SJSA1 (cell line): Measurements from ENCODE around the gene SH3TC2. TPM values are rescaled to one million over a fixed set of nuclear protein-coding genes. Genes with fewer than 3 reads are reported as not detected.

Experiments
- DNase-seq, 2 experiments: peaks; one replicate each; pipeline ENCODE4 v3.0.0-alpha.2; 2015 to 2020; ENCODE audit warnings: low spot score in 2 of 2, low read depth in 1 of 2
- H3K27ac ChIP-seq: fragments of 250-450 bp; sonication (Bioruptor Pico); 2 replicates; pipeline ENCODE4 v1.5.1; 2020; ENCODE audit warnings: mild to moderate bottlenecking, moderate library complexity
- H3K27me3 ChIP-seq: fragments of 250-450 bp; sonication (Bioruptor Pico); replicated peaks from 2 replicates; pipeline ENCODE4 v1.5.1; 2020; ENCODE audit warnings: mild to moderate bottlenecking, moderate library complexity
- H3K36me3 ChIP-seq: fragments of 250-450 bp; sonication (Bioruptor Pico); 2 replicates; pipeline ENCODE4 v1.5.1; 2020; ENCODE audit warnings: mild to moderate bottlenecking
- H3K4me1 ChIP-seq: fragments of 250-450 bp; sonication (Bioruptor Pico); replicated peaks from 2 replicates; pipeline ENCODE4 v1.6.1; 2021; ENCODE audit warnings: mild to moderate bottlenecking
- H3K4me3 ChIP-seq: fragments of 250-450 bp; sonication (Bioruptor Pico); 2 replicates; pipeline ENCODE4 v1.5.1; 2020; ENCODE audit warnings: mild to moderate bottlenecking
- H3K9me3 ChIP-seq: fragments of 250-450 bp; sonication (Bioruptor Pico); replicated peaks from 2 replicates; pipeline ENCODE4 v1.5.1; 2020; ENCODE audit warnings: mild to moderate bottlenecking
- total RNA-seq: library from RNA; depleted of rRNA; stranded (reverse); fragments of >200 nt; shearing (Covaris generic); gene quantifications from 2 replicates; pipeline ENCODE4 v1.2.3, GENCODE V29; 2014

Gene SH3TC2
- total RNA-seq, 1 experiment from 2014 or later: 16.9 TPM

GRCh38 chr5:149048811-149049210 lies 14.1 kb downstream of the SH3TC2 start:
- H3K9me3 ChIP-seq: no peaks in the 10 kb centered on the region
- H3K4me3 ChIP-seq: no peak overlapping the region
- no peak overlapping the region for H3K27ac ChIP-seq
- no peaks in the 10 kb centered on the region for H3K4me1 ChIP-seq
- no peak for DNase-seq
- H3K27me3 ChIP-seq: no peaks in the 10 kb centered on the region
- H3K36me3 ChIP-seq: peaks cover 3% of the 10 kb centered on the region; the same call in 1 of the 2 replicates

- H3K4me1 ChIP-seq: no peaks in the 10 kb centered on the region
- H3K27ac ChIP-seq: no peak overlapping the region
- H3K4me3 ChIP-seq: no peak overlapping the region
- H3K27me3 ChIP-seq: no peaks in the 10 kb centered on the region
- DNase-seq: no peak
- H3K9me3 ChIP-seq: no peaks in the 10 kb centered on the region
- H3K36me3 ChIP-seq: peaks cover 5% of the 10 kb centered on the region
These were observed 15.4 kb downstream of the SH3TC2 start for GRCh38 chr5:149047462-149047861.

GRCh38 chr5:149046196-149046829 lies 16.5 kb downstream of the SH3TC2 start:
- DNase-seq: no peak
- no peaks in the 10 kb centered on the region for H3K9me3 ChIP-seq
- no peaks in the 10 kb centered on the region for H3K4me1 ChIP-seq
- no peak overlapping the region for H3K27ac ChIP-seq
- peaks cover 12% of the 10 kb centered on the region for H3K36me3 ChIP-seq
- no peaks in the 10 kb centered on the region for H3K27me3 ChIP-seq
- no peak overlapping the region for H3K4me3 ChIP-seq

- Histone ChIP-seq H3K4me1 (no peaks in the 10 kb centered on the region), H3K27ac (no peak overlapping the region), H3K9me3 (no peaks in the 10 kb centered on the region), H3K27me3 (no peaks in the 10 kb centered on the region), H3K4me3 (no peak overlapping the region), H3K36me3 (peaks cover 18% of the 10 kb centered on the region)
- no peak for DNase-seq
These were observed 17.8 kb downstream of the SH3TC2 start for GRCh38 chr5:149045089-149045460.

GRCh38 chr5:149044453-149045088 lies 18.3 kb downstream of the SH3TC2 start:
- Histone ChIP-seq H3K27me3 (no peaks in the 10 kb centered on the region), H3K27ac (no peak overlapping the region), H3K36me3 (peaks cover 21% of the 10 kb centered on the region), H3K9me3 (no peaks in the 10 kb centered on the region), H3K4me1 (no peaks in the 10 kb centered on the region), H3K4me3 (no peak overlapping the region)
- no peak for DNase-seq

GRCh38 chr5:149043641-149044040 lies 19.2 kb downstream of the SH3TC2 start:
- H3K4me1 ChIP-seq: peaks cover 3% of the 10 kb centered on the region; the same call in 1 of the 2 replicates
- DNase-seq: no peak
- H3K36me3 ChIP-seq: peaks cover 22% of the 10 kb centered on the region
- H3K27me3 ChIP-seq: no peaks in the 10 kb centered on the region
- H3K9me3 ChIP-seq: no peaks in the 10 kb centered on the region
- no peak overlapping the region for H3K27ac ChIP-seq
- H3K4me3 ChIP-seq: no peak overlapping the region

GRCh38 chr5:149042865-149043264 lies 20.0 kb downstream of the SH3TC2 start:
- Histone ChIP-seq H3K4me1 (peaks cover 7% of the 10 kb centered on the region; the same call in 1 of the 2 replicates), H3K27ac (no peak overlapping the region), H3K9me3 (no peaks in the 10 kb centered on the region), H3K36me3 (peaks cover 27% of the 10 kb centered on the region), H3K27me3 (no peaks in the 10 kb centered on the region), H3K4me3 (no peak overlapping the region)
- no peak for DNase-seq

- Histone ChIP-seq H3K9me3 (no peaks in the 10 kb centered on the region), H3K4me1 (peaks cover 7% of the 10 kb centered on the region; the same call in 1 of the 2 replicates), H3K36me3 (peaks cover 33% of the 10 kb centered on the region), H3K27ac (no peak overlapping the region), H3K27me3 (no peaks in the 10 kb centered on the region), H3K4me3 (no peak overlapping the region)
- no peak for DNase-seq
These were observed 21.6 kb downstream of the SH3TC2 start for GRCh38 chr5:149041242-149041641.

GRCh38 chr5:149040421-149040820 lies 22.4 kb downstream of the SH3TC2 start:
- Histone ChIP-seq H3K27me3 (no peaks in the 10 kb centered on the region), H3K9me3 (no peaks in the 10 kb centered on the region), H3K4me3 (no peak overlapping the region), H3K27ac (no peak overlapping the region), H3K36me3 (peaks cover 33% of the 10 kb centered on the region), H3K4me1 (peaks cover 7% of the 10 kb centered on the region; the same call in 1 of the 2 replicates)
- no peak for DNase-seq

GRCh38 chr5:149039506-149039905 lies 23.4 kb downstream of the SH3TC2 start:
- peaks cover 33% of the 10 kb centered on the region for H3K36me3 ChIP-seq
- peaks cover 7% of the 10 kb centered on the region; the same call in 1 of the 2 replicates for H3K4me1 ChIP-seq
- no peaks in the 10 kb centered on the region for H3K27me3 ChIP-seq
- DNase-seq: no peak
- H3K9me3 ChIP-seq: no peaks in the 10 kb centered on the region
- no peak overlapping the region for H3K4me3 ChIP-seq
- H3K27ac ChIP-seq: no peak overlapping the region

GRCh38 chr5:149038336-149039080 lies 24.4 kb downstream of the SH3TC2 start:
- Histone ChIP-seq H3K27me3 (no peaks in the 10 kb centered on the region), H3K9me3 (no peaks in the 10 kb centered on the region), H3K4me1 (peaks cover 7% of the 10 kb centered on the region; the same call in 1 of the 2 replicates), H3K4me3 (no peak overlapping the region), H3K27ac (no peak overlapping the region), H3K36me3 (peaks cover 30% of the 10 kb centered on the region)
- no peak for DNase-seq

GRCh38 chr5:149037817-149038216 lies 25.0 kb downstream of the SH3TC2 start:
- no peak overlapping the region for H3K4me3 ChIP-seq
- H3K9me3 ChIP-seq: no peaks in the 10 kb centered on the region
- H3K4me1 ChIP-seq: peaks cover 7% of the 10 kb centered on the region; the same call in 1 of the 2 replicates
- DNase-seq: no peak
- peaks cover 30% of the 10 kb centered on the region for H3K36me3 ChIP-seq
- no peaks in the 10 kb centered on the region for H3K27me3 ChIP-seq
- no peak overlapping the region for H3K27ac ChIP-seq

- Histone ChIP-seq H3K9me3 (no peaks in the 10 kb centered on the region), H3K36me3 (peaks cover 23% of the 10 kb centered on the region), H3K4me1 (peaks cover 7% of the 10 kb centered on the region; the same call in 1 of the 2 replicates), H3K27ac (no peak overlapping the region), H3K27me3 (no peaks in the 10 kb centered on the region), H3K4me3 (no peak overlapping the region)
- no peak for DNase-seq
These were observed 25.9 kb downstream of the SH3TC2 start for GRCh38 chr5:149036970-149037369.

GRCh38 chr5:149036168-149036567 lies 26.7 kb downstream of the SH3TC2 start:
- Histone ChIP-seq H3K27ac (no peak overlapping the region), H3K4me3 (no peak overlapping the region), H3K4me1 (peaks cover 7% of the 10 kb centered on the region; the same call in 1 of the 2 replicates), H3K27me3 (no peaks in the 10 kb centered on the region), H3K36me3 (peaks cover 21% of the 10 kb centered on the region; the same call in 1 of the 2 replicates), H3K9me3 (no peaks in the 10 kb centered on the region)
- DNase-seq: no peak
